ENCODE data around the gene BTBD18. TPM values are rescaled to one million over a fixed set of nuclear protein-coding genes. Genes with fewer than 3 reads are reported as not detected.

The BTBD18 gene
- total RNA-seq, 1 donor from 2014 or later = not detected

GRCh38 chr11:57758174-57758573, 6.6 kb upstream of the BTBD18 start:
- DNase-seq (ENCODE audit: extremely low spot score, unreplicated experiment) = no peak
- Mint-ChIP-seq H3K4me1 (ENCODE audit: unreplicated experiment) (peaks cover 4% of the 10 kb centered on the region), H3K36me3 (peaks cover 4% of the 10 kb centered on the region), H3K4me3 (no peak overlapping the region), H3K27ac (no peak overlapping the region), H3K9me3 (no peaks in the 10 kb centered on the region), H3K27me3 (no peaks in the 10 kb centered on the region)
- TF ChIP-seq, protein P1, sequence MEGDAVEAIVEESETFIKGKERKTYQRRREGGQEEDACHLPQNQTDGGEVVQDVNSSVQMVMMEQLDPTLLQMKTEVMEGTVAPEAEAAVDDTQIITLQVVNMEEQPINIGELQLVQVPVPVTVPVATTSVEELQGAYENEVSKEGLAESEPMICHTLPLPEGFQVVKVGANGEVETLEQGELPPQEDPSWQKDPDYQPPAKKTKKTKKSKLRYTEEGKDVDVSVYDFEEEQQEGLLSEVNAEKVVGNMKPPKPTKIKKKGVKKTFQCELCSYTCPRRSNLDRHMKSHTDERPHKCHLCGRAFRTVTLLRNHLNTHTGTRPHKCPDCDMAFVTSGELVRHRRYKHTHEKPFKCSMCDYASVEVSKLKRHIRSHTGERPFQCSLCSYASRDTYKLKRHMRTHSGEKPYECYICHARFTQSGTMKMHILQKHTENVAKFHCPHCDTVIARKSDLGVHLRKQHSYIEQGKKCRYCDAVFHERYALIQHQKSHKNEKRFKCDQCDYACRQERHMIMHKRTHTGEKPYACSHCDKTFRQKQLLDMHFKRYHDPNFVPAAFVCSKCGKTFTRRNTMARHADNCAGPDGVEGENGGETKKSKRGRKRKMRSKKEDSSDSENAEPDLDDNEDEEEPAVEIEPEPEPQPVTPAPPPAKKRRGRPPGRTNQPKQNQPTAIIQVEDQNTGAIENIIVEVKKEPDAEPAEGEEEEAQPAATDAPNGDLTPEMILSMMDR (conservative IDR thresholded peaks at IDR 0.05) = no peak

- DNase-seq (ENCODE audit: extremely low spot score, unreplicated experiment) = no peak
- no peaks in the 10 kb centered on the region for H3K27me3 Mint-ChIP-seq
- no peaks in the 10 kb centered on the region for H3K36me3 Mint-ChIP-seq
- TF ChIP-seq, protein P1 (conservative IDR thresholded peaks at IDR 0.05) = no peak
- no peak overlapping the region for H3K4me3 Mint-ChIP-seq
- no peaks in the 10 kb centered on the region for H3K9me3 Mint-ChIP-seq
- no peak overlapping the region for H3K27ac Mint-ChIP-seq
- H3K4me1 Mint-ChIP-seq (ENCODE audit: unreplicated experiment) = peaks cover 6% of the 10 kb centered on the region
Observed at GRCh38 chr11:57752954-57753353, 1.3 kb upstream of the BTBD18 start.

- no peaks in the 10 kb centered on the region for H3K9me3 Mint-ChIP-seq
- H3K4me3 Mint-ChIP-seq = no peak overlapping the region
- H3K4me1 Mint-ChIP-seq (ENCODE audit: unreplicated experiment) = peaks cover 6% of the 10 kb centered on the region
- H3K27me3 Mint-ChIP-seq = no peaks in the 10 kb centered on the region
- no peak overlapping the region for H3K27ac Mint-ChIP-seq
- TF ChIP-seq, protein P1 (conservative IDR thresholded peaks at IDR 0.05) = no peak
- H3K36me3 Mint-ChIP-seq = no peaks in the 10 kb centered on the region
- no peak for DNase-seq (ENCODE audit: extremely low spot score, unreplicated experiment)
Observed at GRCh38 chr11:57751176-57751575, 443 bp downstream of the BTBD18 start.

GRCh38 chr11:57746920-57747319, 4.7 kb downstream of the BTBD18 start:
- peak overlapping the region; percentile 3 for H3K27ac Mint-ChIP-seq
- peaks cover 11% of the 10 kb centered on the region for H3K4me1 Mint-ChIP-seq (ENCODE audit: unreplicated experiment)
- DNase-seq (ENCODE audit: extremely low spot score, unreplicated experiment) = no peak

GRCh38 chr11:57745206-57745605, 6.4 kb downstream of the BTBD18 start:
- TF ChIP-seq, protein P1 (conservative IDR thresholded peaks at IDR 0.05) = no peak
- Mint-ChIP-seq H3K27me3 (no peaks in the 10 kb centered on the region), H3K36me3 (peaks cover 4% of the 10 kb centered on the region), H3K9me3 (no peaks in the 10 kb centered on the region), H3K27ac (no peak overlapping the region), H3K4me3 (no peak overlapping the region), H3K4me1 (ENCODE audit: unreplicated experiment) (peaks cover 9% of the 10 kb centered on the region)
- DNase-seq (ENCODE audit: extremely low spot score, unreplicated experiment) = no peak

More at GRCh38 chr11:57746920-57747319, 4.7 kb downstream of the BTBD18 start:
- H3K9me3 Mint-ChIP-seq = no peaks in the 10 kb centered on the region
- H3K27me3 Mint-ChIP-seq = no peaks in the 10 kb centered on the region
- no peak overlapping the region for H3K4me3 Mint-ChIP-seq
- H3K36me3 Mint-ChIP-seq = peaks cover 2% of the 10 kb centered on the region
- TF ChIP-seq, protein P1 (conservative IDR thresholded peaks at IDR 0.05) = no peak

DNA sequence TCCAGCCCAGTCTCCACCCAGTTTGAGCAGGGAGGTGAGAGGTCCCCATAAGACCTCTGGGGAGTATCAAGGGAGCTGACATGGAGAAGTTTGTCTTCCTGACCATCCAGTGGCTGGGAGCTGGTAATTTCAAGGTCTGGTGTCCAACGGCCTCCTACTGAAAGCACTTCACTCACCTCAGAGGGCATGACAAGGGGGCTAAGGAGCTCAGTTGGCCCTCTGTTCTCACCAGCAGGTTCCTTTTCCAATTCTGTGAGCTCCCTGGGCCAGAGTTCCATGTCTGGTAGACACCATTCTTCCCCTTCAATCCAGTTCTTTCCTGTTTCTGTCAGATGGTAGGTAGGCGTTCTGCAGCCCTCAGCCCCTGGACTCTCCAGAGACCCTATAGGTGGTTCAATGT, 7.3 kb downstream of the BTBD18 start:
- Mint-ChIP-seq H3K27ac (no peak overlapping the region), H3K4me1 (ENCODE audit: unreplicated experiment) (peaks cover 9% of the 10 kb centered on the region), H3K36me3 (peaks cover 7% of the 10 kb centered on the region), H3K4me3 (peak overlapping the region; percentile 70), H3K27me3 (no peaks in the 10 kb centered on the region), H3K9me3 (no peaks in the 10 kb centered on the region)
- no peak for DNase-seq (ENCODE audit: extremely low spot score, unreplicated experiment)
- TF ChIP-seq, protein P1 (conservative IDR thresholded peaks at IDR 0.05) = no peak
